ENCODE measurements around the gene KRT17. TPM values are rescaled to one million over a fixed set of nuclear protein-coding genes. Genes with fewer than 3 reads are reported as not detected.

The KRT17 gene
- total RNA-seq (2021) = 0.53 to 1.5 TPM (median 0.92 TPM) in 3 replicates
- percentile 14 among the genes with signal in this experiment for Bru-seq, nascent RNA
- long read RNA-seq, experiment 1 = 0 reads
- long read RNA-seq, experiment 2 = 0 reads
- long read RNA-seq, experiment 3 = 0 reads

DNA sequence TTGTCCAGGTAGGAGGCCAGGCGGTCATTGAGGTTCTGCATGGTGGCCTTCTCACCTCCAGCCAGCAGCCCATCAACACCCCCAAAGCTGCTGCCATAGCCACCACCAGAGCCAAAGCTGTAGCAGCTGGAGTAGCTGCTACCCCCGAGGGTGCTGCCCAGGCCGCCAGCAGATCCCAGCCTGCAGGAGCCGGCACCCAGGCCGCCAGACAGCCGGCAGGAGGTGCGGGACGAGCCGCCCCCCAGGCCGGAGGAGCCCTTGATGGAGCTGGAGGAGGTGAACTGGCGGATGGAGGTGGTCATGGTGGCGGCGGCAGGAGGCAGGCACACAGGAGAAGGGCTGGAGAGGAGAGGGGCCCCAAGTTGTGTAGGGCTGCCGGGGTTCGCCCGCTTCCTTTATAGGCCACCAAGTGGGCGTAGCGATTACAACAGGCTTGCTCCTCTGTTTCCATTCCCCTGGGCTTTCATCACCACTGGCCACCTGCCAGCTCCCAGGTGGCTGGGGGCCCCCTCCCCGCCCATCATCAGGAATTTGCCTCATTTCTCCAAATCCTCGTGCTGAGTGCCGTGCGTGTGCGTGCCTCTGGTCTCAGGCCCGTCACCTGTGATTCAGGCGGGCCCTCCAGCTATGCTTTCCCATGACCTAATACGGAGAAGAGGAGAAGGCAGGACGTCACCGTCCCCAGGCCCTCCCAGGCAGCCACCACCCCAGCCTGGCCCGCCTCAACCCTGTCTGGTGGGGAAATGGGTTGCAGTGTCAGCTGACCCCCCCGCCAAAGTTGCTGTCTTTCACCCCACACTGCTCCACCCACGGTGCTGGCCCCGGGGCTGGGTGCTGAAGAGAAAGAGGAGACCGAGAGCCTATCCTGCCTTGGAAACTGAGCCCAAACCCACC is at the start of gene KRT17:
TSS of gene KRT17 (minus strand) at position 368 of the 894 bp plus-strand sequence. CDS start at position 302, 66 bp downstream.
- no peak for DNase-seq (ENCODE audit: low spot score)
- CTCF ChIA-PET = interaction anchor here (1.1 to 3.4 kb wide), 6 partner anchors 24 to 207 kb away, joined by 3 to 15 read pairs (median 5); no protein-coding TSS in a partner anchor

DNA sequence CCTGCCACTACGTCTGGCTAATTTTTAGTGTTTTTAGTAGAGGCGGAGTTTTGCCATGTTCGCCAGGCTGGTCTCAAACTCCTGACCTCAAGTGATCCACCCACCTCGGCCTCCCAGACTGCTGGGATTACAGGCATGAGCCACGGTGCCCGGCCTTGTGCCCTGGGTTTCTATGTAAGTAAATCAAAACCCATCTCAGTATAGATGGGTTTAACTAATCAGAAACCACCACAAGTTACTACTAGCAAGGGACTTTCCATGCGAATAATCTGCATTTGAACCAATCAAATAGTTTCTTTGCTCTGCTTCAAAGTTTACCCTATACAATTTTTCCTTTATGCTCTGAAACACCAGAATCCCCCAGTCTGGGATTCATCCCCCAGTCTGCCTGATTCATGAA is 47.8 kb upstream of the KRT17 start:
- DNase-seq (ENCODE audit: low spot score) (no peak), ATAC-seq (no peak)
- no peak overlapping the region for H3K27ac Mint-ChIP-seq
- no peaks in the 10 kb centered on the region; the same call in 1 of the 2 replicates for H3K9me3 Mint-ChIP-seq
- ChIA-PET POLR2A (interaction anchor here (0.6 kb wide), 1 partner anchor 70 kb away, joined by 3 read pairs; no protein-coding TSS in a partner anchor), CTCF (interaction anchor here (1.4 to 2.0 kb wide), 2 partner anchors 9 to 24 kb away, joined by 4 to 9 read pairs; no protein-coding TSS in a partner anchor)
- peaks cover 5% of the 10 kb centered on the region; the same call in 1 of the 2 replicates for H3K27me3 Mint-ChIP-seq (ENCODE audit: low read depth)
- H3K36me3 Mint-ChIP-seq = no peaks in the 10 kb centered on the region
- H3K4me3 Mint-ChIP-seq = no peak overlapping the region
- H3K4me1 Mint-ChIP-seq = peaks cover 28% of the 10 kb centered on the region
- TF ChIP-seq ZNF671 (CRISPR knock-in tag; IDR thresholded peaks at IDR 0.05) (no peak), FOXP1 (CRISPR knock-in tag; IDR thresholded peaks at IDR 0.05; ENCODE audit: borderline replicate concordance) (no peak), TEAD1 (CRISPR knock-in tag; IDR thresholded peaks at IDR 0.05) (no peak), ZNF416 (CRISPR knock-in tag; IDR thresholded peaks at IDR 0.05) (no peak), ZNF138 (CRISPR knock-in tag; conservative IDR thresholded peaks at IDR 0.05) (no peak), GTF2I (CRISPR knock-in tag; conservative IDR thresholded peaks at IDR 0.05) (no peak)
- TF ChIP-seq, protein P1, sequence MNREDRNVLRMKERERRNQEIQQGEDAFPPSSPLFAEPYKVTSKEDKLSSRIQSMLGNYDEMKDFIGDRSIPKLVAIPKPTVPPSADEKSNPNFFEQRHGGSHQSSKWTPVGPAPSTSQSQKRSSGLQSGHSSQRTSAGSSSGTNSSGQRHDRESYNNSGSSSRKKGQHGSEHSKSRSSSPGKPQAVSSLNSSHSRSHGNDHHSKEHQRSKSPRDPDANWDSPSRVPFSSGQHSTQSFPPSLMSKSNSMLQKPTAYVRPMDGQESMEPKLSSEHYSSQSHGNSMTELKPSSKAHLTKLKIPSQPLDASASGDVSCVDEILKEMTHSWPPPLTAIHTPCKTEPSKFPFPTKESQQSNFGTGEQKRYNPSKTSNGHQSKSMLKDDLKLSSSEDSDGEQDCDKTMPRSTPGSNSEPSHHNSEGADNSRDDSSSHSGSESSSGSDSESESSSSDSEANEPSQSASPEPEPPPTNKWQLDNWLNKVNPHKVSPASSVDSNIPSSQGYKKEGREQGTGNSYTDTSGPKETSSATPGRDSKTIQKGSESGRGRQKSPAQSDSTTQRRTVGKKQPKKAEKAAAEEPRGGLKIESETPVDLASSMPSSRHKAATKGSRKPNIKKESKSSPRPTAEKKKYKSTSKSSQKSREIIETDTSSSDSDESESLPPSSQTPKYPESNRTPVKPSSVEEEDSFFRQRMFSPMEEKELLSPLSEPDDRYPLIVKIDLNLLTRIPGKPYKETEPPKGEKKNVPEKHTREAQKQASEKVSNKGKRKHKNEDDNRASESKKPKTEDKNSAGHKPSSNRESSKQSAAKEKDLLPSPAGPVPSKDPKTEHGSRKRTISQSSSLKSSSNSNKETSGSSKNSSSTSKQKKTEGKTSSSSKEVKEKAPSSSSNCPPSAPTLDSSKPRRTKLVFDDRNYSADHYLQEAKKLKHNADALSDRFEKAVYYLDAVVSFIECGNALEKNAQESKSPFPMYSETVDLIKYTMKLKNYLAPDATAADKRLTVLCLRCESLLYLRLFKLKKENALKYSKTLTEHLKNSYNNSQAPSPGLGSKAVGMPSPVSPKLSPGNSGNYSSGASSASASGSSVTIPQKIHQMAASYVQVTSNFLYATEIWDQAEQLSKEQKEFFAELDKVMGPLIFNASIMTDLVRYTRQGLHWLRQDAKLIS (CRISPR knock-in tag; IDR thresholded peaks at IDR 0.05; ENCODE audit: borderline replicate concordance) = no peak
- TF ChIP-seq, protein P2, sequence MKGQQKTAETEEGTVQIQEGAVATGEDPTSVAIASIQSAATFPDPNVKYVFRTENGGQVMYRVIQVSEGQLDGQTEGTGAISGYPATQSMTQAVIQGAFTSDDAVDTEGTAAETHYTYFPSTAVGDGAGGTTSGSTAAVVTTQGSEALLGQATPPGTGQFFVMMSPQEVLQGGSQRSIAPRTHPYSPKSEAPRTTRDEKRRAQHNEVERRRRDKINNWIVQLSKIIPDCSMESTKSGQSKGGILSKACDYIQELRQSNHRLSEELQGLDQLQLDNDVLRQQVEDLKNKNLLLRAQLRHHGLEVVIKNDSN (CRISPR knock-in tag; IDR thresholded peaks at IDR 0.05) = no peak

More for the DNA sequence above, at the start of gene KRT17:
- no peaks in the 10 kb centered on the region for H3K36me3 Mint-ChIP-seq
- POLR2A ChIA-PET = no interaction called here
- no peak within 1 kb of the TSS for H3K4me3 Mint-ChIP-seq
- H3K27me3 Mint-ChIP-seq (ENCODE audit: low read depth) = no peaks in the 10 kb centered on the region
- peaks cover 14% of the 10 kb centered on the region for H3K4me1 Mint-ChIP-seq
- H3K27ac Mint-ChIP-seq = no peak within 1 kb of the TSS
- peak; percentile 60 for ATAC-seq
- TF ChIP-seq ZNF232 (CRISPR knock-in tag; IDR thresholded peaks at IDR 0.05) = no peak
- no peak for TF ChIP-seq TP53 (CRISPR knock-in tag; IDR thresholded peaks at IDR 0.05)
- TF ChIP-seq ZNF416 (CRISPR knock-in tag; IDR thresholded peaks at IDR 0.05) = no peak
- no peak for TF ChIP-seq PRRX2 (CRISPR knock-in tag; IDR thresholded peaks at IDR 0.05)
- no peak for TF ChIP-seq JAZF1 (CRISPR knock-in tag; IDR thresholded peaks at IDR 0.05)
- TF ChIP-seq NFATC4 (CRISPR knock-in tag; IDR thresholded peaks at IDR 0.05) = no peak
- TF ChIP-seq, protein P3, sequence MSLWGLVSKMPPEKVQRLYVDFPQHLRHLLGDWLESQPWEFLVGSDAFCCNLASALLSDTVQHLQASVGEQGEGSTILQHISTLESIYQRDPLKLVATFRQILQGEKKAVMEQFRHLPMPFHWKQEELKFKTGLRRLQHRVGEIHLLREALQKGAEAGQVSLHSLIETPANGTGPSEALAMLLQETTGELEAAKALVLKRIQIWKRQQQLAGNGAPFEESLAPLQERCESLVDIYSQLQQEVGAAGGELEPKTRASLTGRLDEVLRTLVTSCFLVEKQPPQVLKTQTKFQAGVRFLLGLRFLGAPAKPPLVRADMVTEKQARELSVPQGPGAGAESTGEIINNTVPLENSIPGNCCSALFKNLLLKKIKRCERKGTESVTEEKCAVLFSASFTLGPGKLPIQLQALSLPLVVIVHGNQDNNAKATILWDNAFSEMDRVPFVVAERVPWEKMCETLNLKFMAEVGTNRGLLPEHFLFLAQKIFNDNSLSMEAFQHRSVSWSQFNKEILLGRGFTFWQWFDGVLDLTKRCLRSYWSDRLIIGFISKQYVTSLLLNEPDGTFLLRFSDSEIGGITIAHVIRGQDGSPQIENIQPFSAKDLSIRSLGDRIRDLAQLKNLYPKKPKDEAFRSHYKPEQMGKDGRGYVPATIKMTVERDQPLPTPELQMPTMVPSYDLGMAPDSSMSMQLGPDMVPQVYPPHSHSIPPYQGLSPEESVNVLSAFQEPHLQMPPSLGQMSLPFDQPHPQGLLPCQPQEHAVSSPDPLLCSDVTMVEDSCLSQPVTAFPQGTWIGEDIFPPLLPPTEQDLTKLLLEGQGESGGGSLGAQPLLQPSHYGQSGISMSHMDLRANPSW (CRISPR knock-in tag; conservative IDR thresholded peaks at IDR 0.05; ENCODE audit: low read depth) = no peak
- TF ChIP-seq, protein P4, sequence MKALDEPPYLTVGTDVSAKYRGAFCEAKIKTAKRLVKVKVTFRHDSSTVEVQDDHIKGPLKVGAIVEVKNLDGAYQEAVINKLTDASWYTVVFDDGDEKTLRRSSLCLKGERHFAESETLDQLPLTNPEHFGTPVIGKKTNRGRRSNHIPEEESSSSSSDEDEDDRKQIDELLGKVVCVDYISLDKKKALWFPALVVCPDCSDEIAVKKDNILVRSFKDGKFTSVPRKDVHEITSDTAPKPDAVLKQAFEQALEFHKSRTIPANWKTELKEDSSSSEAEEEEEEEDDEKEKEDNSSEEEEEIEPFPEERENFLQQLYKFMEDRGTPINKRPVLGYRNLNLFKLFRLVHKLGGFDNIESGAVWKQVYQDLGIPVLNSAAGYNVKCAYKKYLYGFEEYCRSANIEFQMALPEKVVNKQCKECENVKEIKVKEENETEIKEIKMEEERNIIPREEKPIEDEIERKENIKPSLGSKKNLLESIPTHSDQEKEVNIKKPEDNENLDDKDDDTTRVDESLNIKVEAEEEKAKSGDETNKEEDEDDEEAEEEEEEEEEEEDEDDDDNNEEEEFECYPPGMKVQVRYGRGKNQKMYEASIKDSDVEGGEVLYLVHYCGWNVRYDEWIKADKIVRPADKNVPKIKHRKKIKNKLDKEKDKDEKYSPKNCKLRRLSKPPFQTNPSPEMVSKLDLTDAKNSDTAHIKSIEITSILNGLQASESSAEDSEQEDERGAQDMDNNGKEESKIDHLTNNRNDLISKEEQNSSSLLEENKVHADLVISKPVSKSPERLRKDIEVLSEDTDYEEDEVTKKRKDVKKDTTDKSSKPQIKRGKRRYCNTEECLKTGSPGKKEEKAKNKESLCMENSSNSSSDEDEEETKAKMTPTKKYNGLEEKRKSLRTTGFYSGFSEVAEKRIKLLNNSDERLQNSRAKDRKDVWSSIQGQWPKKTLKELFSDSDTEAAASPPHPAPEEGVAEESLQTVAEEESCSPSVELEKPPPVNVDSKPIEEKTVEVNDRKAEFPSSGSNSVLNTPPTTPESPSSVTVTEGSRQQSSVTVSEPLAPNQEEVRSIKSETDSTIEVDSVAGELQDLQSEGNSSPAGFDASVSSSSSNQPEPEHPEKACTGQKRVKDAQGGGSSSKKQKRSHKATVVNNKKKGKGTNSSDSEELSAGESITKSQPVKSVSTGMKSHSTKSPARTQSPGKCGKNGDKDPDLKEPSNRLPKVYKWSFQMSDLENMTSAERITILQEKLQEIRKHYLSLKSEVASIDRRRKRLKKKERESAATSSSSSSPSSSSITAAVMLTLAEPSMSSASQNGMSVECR (CRISPR knock-in tag; IDR thresholded peaks at IDR 0.05; ENCODE audit: borderline replicate concordance) = no peak
- no peak for TF ChIP-seq EMX1 (CRISPR knock-in tag; IDR thresholded peaks at IDR 0.05)
- no peak for TF ChIP-seq SP1 (CRISPR knock-in tag; conservative IDR thresholded peaks at IDR 0.05)
- TF ChIP-seq, protein P5, sequence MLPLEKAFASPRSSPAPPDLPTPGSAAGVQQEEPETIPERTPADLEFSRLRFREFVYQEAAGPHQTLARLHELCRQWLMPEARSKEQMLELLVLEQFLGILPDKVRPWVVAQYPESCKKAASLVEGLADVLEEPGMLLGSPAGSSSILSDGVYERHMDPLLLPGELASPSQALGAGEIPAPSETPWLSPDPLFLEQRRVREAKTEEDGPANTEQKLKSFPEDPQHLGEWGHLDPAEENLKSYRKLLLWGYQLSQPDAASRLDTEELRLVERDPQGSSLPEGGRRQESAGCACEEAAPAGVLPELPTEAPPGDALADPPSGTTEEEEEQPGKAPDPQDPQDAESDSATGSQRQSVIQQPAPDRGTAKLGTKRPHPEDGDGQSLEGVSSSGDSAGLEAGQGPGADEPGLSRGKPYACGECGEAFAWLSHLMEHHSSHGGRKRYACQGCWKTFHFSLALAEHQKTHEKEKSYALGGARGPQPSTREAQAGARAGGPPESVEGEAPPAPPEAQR (CRISPR knock-in tag; IDR thresholded peaks at IDR 0.05) = no peak
- no peaks in the 10 kb centered on the region for H3K9me3 Mint-ChIP-seq

All from WTC11 (cell line).